Adrenal gland (tissue), 5 donors: ENCODE measurements around the gene ZNF775.

Experiments
- CTCF ChIP-seq, 6 experiments: fragments of 450-650 bp in 4 of 6; fragments of 200-600 bp in 2 of 6; sonication (generic) in 1 of 6; IDR thresholded peaks; 1 replicate in 5 of 6; 2 replicates in 1 of 6; pipeline versions ENCODE4 v1.5.1 to v1.8.0; 2016 to 2021; ENCODE audit warnings: antibody characterized with exemption in 6 of 6, mild to moderate bottlenecking in 2 of 6, moderate library complexity in 1 of 6
- POLR2A ChIP-seq, 2 donors: fragments of 450-650 bp; IDR thresholded peaks; one replicate each; pipeline ENCODE4 v1.6.1; 2017; ENCODE audit warnings: antibody characterized with exemption in 2 of 2, mild to moderate bottlenecking in 2 of 2, moderate library complexity in 1 of 2
- donor health status: DM: no; HTN: no; CAD: no.

GRCh38 chr7:150351587-150352194 lies 27.4 kb upstream of the ZNF775 start:
- TF ChIP-seq CTCF (IDR thresholded peaks at IDR 0.05) (no peak), POLR2A (IDR thresholded peaks at IDR 0.05) (no peak)
